CD14-positive monocyte (primary cell): Measurements from ENCODE around the gene TRAPPC4. TPM values are rescaled to one million over a fixed set of nuclear protein-coding genes. Genes with fewer than 3 reads are reported as not detected.
"Not testable (repeated sequence)": the region's sequence is repeated elsewhere in the genome, so short reads cannot be mapped to it uniquely, and the experiment has no call there.

Experiments
- DNase-seq, 3 donors: peaks; one replicate each; pipeline ENCODE4 v3.0.0-alpha.2; 2011 to 2022
- H2AFZ ChIP-seq: 2 replicates; pipeline ENCODE4 v1.6.0; 2012; ENCODE audit warnings: mild to moderate bottlenecking, low read depth, low read length, inconsistent platforms; ENCODE audit not compliant: insufficient read depth, poor library complexity, severe bottlenecking
- H3K27ac ChIP-seq, 2 donors: 1 replicate in 1 of 2; 2 replicates in 1 of 2; pipeline ENCODE4 v1.5.1; 2012 to 2013; ENCODE audit warnings: low read length in 2 of 2, control low read depth in 1 of 2, inconsistent platforms in 1 of 2, low read depth in 1 of 2, mild to moderate bottlenecking in 1 of 2
- H3K27me3 ChIP-seq, 2 donors: one replicate each; pipeline versions ENCODE4 v1.6.0 to v1.6.1; 2011 to 2013; ENCODE audit warnings: low read length in 2 of 2; ENCODE audit not compliant: control insufficient read depth in 2 of 2, insufficient read depth in 2 of 2
- H3K36me3 ChIP-seq, 2 donors: replicated peaks in 1 of 2; 1 replicate in 1 of 2; 2 replicates in 1 of 2; pipeline versions ENCODE4 v1.5.1 to v1.6.1; 2012 to 2013; ENCODE audit warnings: low read length in 2 of 2, control low read depth in 1 of 2, inconsistent platforms in 1 of 2, mild to moderate bottlenecking in 1 of 2; ENCODE audit not compliant: insufficient read depth in 2 of 2, control insufficient read depth in 1 of 2
- H3K4me1 ChIP-seq, 2 donors: 1 replicate in 1 of 2; 2 replicates in 1 of 2; pipeline versions ENCODE4 v1.5.1 to v1.6.1; 2012 to 2013; ENCODE audit warnings: low read length in 2 of 2, control low read depth in 1 of 2, inconsistent platforms in 1 of 2, mild to moderate bottlenecking in 1 of 2, moderate library complexity in 1 of 2; ENCODE audit not compliant: insufficient read depth in 2 of 2, control insufficient read depth in 1 of 2
- H3K4me2 ChIP-seq: replicated peaks from 2 replicates; pipeline ENCODE3; 2012; ENCODE audit warnings: low read length, moderate library complexity, mild to moderate bottlenecking; ENCODE audit not compliant: poor library complexity, severe bottlenecking; ENCODE audit errors: extremely low read depth
- H3K4me3 ChIP-seq, 3 experiments: fragments of 200-600 bp in 1 of 3; sonication (generic) in 1 of 3; replicated peaks in 1 of 3; 1 replicate in 2 of 3; 2 replicates in 1 of 3; pipeline ENCODE4 v1.5.1; 2011 to 2013; ENCODE audit warnings: low read length in 3 of 3, mild to moderate bottlenecking in 3 of 3, control low read depth in 2 of 3, low read depth in 2 of 3, inconsistent platforms in 1 of 3, moderate library complexity in 1 of 3
- H3K79me2 ChIP-seq: 2 replicates; pipeline ENCODE4 v1.6.0; 2012; ENCODE audit warnings: mild to moderate bottlenecking, control low read depth, inconsistent platforms, low read length, moderate library complexity; ENCODE audit not compliant: insufficient read depth
- H3K9ac ChIP-seq: 2 replicates; pipeline ENCODE4 v1.6.0; 2017; ENCODE audit warnings: low read length, mild to moderate bottlenecking; ENCODE audit not compliant: insufficient read depth, poor library complexity, severe bottlenecking
- H3K9me3 ChIP-seq, 2 donors: replicated peaks in 1 of 2; 1 replicate in 1 of 2; 2 replicates in 1 of 2; pipeline versions ENCODE4 v1.5.1 to v1.6.1; 2012 to 2013; ENCODE audit warnings: low read length in 2 of 2, control low read depth in 1 of 2; ENCODE audit not compliant: control insufficient read depth in 1 of 2, insufficient read depth in 1 of 2
- H4K20me1 ChIP-seq: 2 replicates; pipeline ENCODE4 v1.6.0; 2012; ENCODE audit warnings: mild to moderate bottlenecking, low read length, control low read depth, moderate library complexity; ENCODE audit not compliant: insufficient read depth
- H3K27ac Mint-ChIP-seq, 7 donors: one replicate each; pipeline ENCODE4 v1.8.0; 2020; ENCODE audit warnings: mild to moderate bottlenecking in 7 of 7, mixed read lengths in 7 of 7, moderate library complexity in 6 of 7, inconsistent platforms in 2 of 7
- H3K27me3 Mint-ChIP-seq, 3 donors: one replicate each; pipeline ENCODE4 v1.8.0; 2021 to 2022; ENCODE audit warnings: low read depth in 3 of 3, mild to moderate bottlenecking in 3 of 3, mixed read lengths in 3 of 3, moderate library complexity in 3 of 3, inconsistent platforms in 1 of 3
- H3K36me3 Mint-ChIP-seq, 2 donors: one replicate each; pipeline ENCODE4 v1.8.0; 2020; ENCODE audit warnings: mixed read lengths in 2 of 2, inconsistent platforms in 1 of 2, mild to moderate bottlenecking in 1 of 2
- H3K4me1 Mint-ChIP-seq: one replicate; pipeline ENCODE4 v1.8.0; 2020; ENCODE audit warnings: mild to moderate bottlenecking, mixed read lengths
- H3K4me3 Mint-ChIP-seq, 2 donors: one replicate each; pipeline ENCODE4 v1.8.0; 2020; ENCODE audit warnings: mild to moderate bottlenecking in 2 of 2, mixed read lengths in 2 of 2, moderate library complexity in 1 of 2
- H3K9me3 Mint-ChIP-seq, 7 donors: one replicate each; pipeline ENCODE4 v1.8.0; 2020 to 2022; ENCODE audit warnings: mixed read lengths in 7 of 7, mild to moderate bottlenecking in 6 of 7, moderate library complexity in 6 of 7, inconsistent platforms in 2 of 7
- WGBS: methylation state at CpG from one replicate; pipeline ENCODE4 v1.1.5; 2013; ENCODE audit warnings: missing lambda C conversion rate; ENCODE audit not compliant: insufficient coverage; 5-methylcytosine and 5-hydroxymethylcytosine counted together
- intact Hi-C, 2 donors: fragments of 100-400 bp; cut with micrococcal nuclease; formaldehyde crosslinking; loops; one replicate each; pipeline versions ENCODE4 v1.15.0 to v1.15.1; 2023
- polyA plus RNA-seq, 3 donors: library from polyadenylated mRNA; depleted of rRNA in 1 of 3; unstranded in 2 of 3; stranded (reverse) in 1 of 3; fragments of 300-500 nt in 2 of 3; fragments of >200 nt in 1 of 3; fragmentation: Illumina TruSeq in 2 of 3; gene quantifications; 1 replicate in 2 of 3; 2 replicates in 1 of 3; pipeline ENCODE4 v1.2.3, GENCODE V29; 2012 to 2021
- TF ChIP-seq, protein P1 (sequence below): fragments of 200-600 bp; IDR thresholded peaks from one replicate; pipeline ENCODE4 v1.8.0; 2022; ENCODE audit warnings: antibody characterized with exemption, mild to moderate bottlenecking

The TRAPPC4 gene
- polyA plus RNA-seq, 3 donors, result 46.9 to 54.5 (median 50.0) TPM

DNA sequence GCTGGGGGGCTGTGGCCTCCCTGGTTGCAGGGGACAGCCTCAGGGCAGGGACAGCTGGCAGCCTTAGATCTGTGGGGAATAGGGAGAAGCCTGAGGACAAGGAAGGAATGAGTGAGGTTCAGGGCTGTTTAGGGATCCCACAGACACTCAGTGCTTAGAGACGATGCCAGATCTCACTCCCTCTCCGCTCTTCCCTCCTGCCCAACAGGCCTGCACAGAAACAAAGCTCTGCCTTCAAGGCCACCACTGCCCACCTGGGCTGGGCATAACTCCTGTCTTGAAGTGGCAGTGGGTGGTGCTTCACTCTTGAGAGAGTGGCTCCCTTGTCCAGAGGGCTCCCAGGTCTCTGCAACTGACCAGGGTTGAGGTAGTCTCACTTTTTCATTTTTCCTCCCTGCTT lies 33.7 kb upstream of the TRAPPC4 start:
- Histone ChIP-seq H3K27me3 (no peaks in the 10 kb centered on the region), H4K20me1 (no peaks in the 10 kb centered on the region), H3K4me1 (peaks cover 9 to 11% of the 10 kb centered on the region in 2 donors), H3K27ac (no peak overlapping the region), H3K36me3 (no peaks in the 10 kb centered on the region), H3K4me2 (no peak overlapping the region), H3K4me3 (no peak overlapping the region), H3K79me2 (no peaks in the 10 kb centered on the region), H2AFZ (no peak overlapping the region), H3K9me3 (no peaks in the 10 kb centered on the region), H3K9ac (no peak overlapping the region)
- no peak overlapping the region for H3K27ac Mint-ChIP-seq
- peaks cover 0 to 1% (median 0%) of the 10 kb centered on the region in 7 donors for H3K9me3 Mint-ChIP-seq
- WGBS, result no CpG with 5 or more reads among the region's 2 CpGs
- H3K27me3 Mint-ChIP-seq, result peaks cover 2 to 6% (median 5%) of the 10 kb centered on the region in 3 donors
- TF ChIP-seq, protein P1, sequence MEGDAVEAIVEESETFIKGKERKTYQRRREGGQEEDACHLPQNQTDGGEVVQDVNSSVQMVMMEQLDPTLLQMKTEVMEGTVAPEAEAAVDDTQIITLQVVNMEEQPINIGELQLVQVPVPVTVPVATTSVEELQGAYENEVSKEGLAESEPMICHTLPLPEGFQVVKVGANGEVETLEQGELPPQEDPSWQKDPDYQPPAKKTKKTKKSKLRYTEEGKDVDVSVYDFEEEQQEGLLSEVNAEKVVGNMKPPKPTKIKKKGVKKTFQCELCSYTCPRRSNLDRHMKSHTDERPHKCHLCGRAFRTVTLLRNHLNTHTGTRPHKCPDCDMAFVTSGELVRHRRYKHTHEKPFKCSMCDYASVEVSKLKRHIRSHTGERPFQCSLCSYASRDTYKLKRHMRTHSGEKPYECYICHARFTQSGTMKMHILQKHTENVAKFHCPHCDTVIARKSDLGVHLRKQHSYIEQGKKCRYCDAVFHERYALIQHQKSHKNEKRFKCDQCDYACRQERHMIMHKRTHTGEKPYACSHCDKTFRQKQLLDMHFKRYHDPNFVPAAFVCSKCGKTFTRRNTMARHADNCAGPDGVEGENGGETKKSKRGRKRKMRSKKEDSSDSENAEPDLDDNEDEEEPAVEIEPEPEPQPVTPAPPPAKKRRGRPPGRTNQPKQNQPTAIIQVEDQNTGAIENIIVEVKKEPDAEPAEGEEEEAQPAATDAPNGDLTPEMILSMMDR, result no peak
- no peak for DNase-seq
- intact Hi-C loops, result no loop called here
- peaks cover 12% of the 10 kb centered on the region for H3K4me1 Mint-ChIP-seq
- H3K4me3 Mint-ChIP-seq, result no peak overlapping the region
- no peaks in the 10 kb centered on the region for H3K36me3 Mint-ChIP-seq

DNA sequence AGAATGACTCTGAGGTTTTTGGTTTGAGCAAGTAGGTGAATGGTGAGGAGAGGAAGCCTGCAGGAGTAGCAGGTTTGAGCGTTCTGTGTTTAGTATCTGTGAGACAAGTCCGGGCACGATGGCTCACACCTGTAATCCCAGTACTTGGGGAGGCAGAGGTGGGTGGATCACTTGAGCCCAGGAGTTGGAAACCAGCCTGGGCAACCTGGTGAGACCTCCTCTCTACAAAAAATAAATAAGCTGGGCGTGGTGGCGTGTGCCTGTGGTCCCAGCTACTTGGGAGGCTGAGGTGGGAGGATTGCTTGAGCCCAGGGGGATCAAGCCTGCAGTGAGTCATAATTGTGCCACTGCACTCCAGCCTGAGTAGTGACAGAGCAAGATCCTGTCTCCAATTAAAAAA lies 30.3 kb upstream of the TRAPPC4 start:
- Histone ChIP-seq H3K27ac (no peak overlapping the region), H3K9ac (no peak overlapping the region), H4K20me1 (no peaks in the 10 kb centered on the region), H3K4me1 (no peaks in the 10 kb centered on the region), H3K79me2 (no peaks in the 10 kb centered on the region), H3K9me3 (no peaks in the 10 kb centered on the region), H3K27me3 (no peaks in the 10 kb centered on the region), H2AFZ (no peak overlapping the region), H3K36me3 (no peaks in the 10 kb centered on the region), H3K4me2 (no peak overlapping the region), H3K4me3 (no peak overlapping the region)
- DNase-seq, result no peak
- 90% methylated on average over 2 of the region's 5 CpGs for WGBS
- Mint-ChIP-seq H3K4me1 (peaks cover 2% of the 10 kb centered on the region), H3K27ac (no peak overlapping the region), H3K9me3 (peaks cover 0 to 5% (median 1%) of the 10 kb centered on the region in 7 donors), H3K36me3 (peaks cover 0 to 3% of the 10 kb centered on the region in 2 donors), H3K4me3 (no peak overlapping the region), H3K27me3 (peaks cover 1 to 6% (median 4%) of the 10 kb centered on the region in 3 donors)
- intact Hi-C loops, result no loop called here
- TF ChIP-seq, protein P1, result no peak

DNA sequence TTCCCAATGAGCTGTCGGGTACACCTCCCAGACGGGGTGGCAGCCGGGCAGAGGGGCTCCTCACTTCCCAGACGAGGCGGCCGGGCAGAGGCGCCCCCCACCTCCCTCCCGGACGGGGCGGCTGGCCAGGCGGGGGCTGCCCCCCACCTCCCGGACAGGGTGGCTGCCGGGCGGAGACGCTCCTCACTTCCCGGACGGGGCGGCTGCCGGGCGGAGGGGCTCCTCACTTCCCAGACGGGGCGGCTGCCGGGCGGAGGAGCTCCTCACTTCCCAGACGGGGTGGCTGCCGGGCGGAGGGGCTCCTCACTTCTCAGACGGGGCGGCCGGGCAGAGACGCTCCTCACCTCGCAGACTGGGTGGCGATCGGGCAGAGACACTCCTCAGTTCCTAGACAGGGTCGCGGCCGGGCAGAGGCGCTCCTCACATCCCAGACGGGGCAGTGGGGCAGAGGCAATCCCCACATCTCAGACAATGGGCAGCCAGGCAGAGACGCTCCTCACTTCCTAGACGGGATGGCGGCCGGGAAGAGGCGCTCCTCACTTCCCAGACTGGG lies 27.0 kb upstream of the TRAPPC4 start:
- H3K4me3 Mint-ChIP-seq, H3K27ac ChIP-seq, H3K4me2 ChIP-seq, H2AFZ ChIP-seq, H3K27me3 ChIP-seq, H4K20me1 ChIP-seq, H3K36me3 Mint-ChIP-seq, H3K9me3 Mint-ChIP-seq, H3K36me3 ChIP-seq, H3K27me3 Mint-ChIP-seq, H3K4me1 Mint-ChIP-seq, DNase-seq, H3K4me3 ChIP-seq, H3K4me1 ChIP-seq, H3K79me2 ChIP-seq, intact Hi-C loops, H3K9me3 ChIP-seq, H3K27ac Mint-ChIP-seq, H3K9ac ChIP-seq: not testable (repeated sequence)
- 91% methylated on average over 19 of the region's 44 CpGs for WGBS
